PC-3 (cell line): ENCODE data around the gene MTLN.

Experiments used
- EZH2phosphoT487 ChIP-seq: fragments of 300-600 bp; sonication (generic); IDR thresholded peaks from 2 replicates; pipeline ENCODE4 v1.6.1; 2018; ENCODE audit warnings: mild to moderate bottlenecking, antibody characterized with exemption, low read length, borderline replicate concordance
- TF ChIP-seq, protein P1 (sequence below): fragments of 300-600 bp; sonication (generic); conservative IDR thresholded peaks from 2 replicates; pipeline ENCODE4 v1.5.1; 2017; ENCODE audit warnings: antibody characterized with exemption, low read depth, mild to moderate bottlenecking, low read length

DNA sequence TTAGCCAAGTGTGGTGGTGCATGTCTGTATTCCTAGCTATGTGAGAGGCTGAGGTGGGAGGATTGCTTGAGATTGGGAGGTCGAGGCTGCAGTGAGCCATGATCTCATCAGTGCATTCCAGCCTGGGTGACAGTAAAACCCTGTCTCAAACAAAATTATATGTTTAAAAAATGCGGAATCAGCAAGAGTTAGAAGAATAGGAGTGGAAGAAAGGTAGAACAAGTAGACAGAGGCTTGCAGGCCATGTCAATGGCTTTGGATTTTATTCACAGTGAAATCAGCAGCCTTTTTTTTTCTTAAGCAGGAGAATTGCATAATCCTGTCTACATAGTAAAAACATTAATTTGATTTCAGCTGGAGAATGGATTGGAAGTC lies 7.8 kb upstream of the MTLN start:
- TF ChIP-seq, protein P1, sequence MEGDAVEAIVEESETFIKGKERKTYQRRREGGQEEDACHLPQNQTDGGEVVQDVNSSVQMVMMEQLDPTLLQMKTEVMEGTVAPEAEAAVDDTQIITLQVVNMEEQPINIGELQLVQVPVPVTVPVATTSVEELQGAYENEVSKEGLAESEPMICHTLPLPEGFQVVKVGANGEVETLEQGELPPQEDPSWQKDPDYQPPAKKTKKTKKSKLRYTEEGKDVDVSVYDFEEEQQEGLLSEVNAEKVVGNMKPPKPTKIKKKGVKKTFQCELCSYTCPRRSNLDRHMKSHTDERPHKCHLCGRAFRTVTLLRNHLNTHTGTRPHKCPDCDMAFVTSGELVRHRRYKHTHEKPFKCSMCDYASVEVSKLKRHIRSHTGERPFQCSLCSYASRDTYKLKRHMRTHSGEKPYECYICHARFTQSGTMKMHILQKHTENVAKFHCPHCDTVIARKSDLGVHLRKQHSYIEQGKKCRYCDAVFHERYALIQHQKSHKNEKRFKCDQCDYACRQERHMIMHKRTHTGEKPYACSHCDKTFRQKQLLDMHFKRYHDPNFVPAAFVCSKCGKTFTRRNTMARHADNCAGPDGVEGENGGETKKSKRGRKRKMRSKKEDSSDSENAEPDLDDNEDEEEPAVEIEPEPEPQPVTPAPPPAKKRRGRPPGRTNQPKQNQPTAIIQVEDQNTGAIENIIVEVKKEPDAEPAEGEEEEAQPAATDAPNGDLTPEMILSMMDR = no peak
- no peak for TF ChIP-seq EZH2phosphoT487
